ENCODE data around the gene PRKN.

Gene PRKN

DNA sequence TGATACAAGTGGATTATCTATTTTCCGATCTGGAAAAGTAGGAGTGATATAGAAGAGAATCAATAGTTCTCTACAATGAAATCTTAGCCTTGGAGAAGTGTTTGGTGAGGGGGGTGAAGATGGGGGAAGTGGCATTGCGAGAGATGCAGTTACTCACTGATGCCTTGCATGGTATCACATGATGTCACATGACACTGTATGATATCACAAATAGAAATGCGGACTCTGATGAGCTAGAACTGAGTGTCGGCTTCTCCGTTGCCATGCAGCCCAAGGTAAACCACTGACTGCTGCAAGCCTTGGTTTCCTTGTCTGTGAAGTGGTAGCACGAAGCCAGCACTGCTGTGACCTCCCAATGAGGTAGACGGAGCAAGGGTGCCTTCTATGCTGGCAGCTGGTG, 1050.4 kb downstream of the PRKN start:
- Histone ChIP-seq H3K4me1 (ENCODE audit: insufficient read depth, low read length) (no peaks in the 10 kb centered on the region), H3K9ac (ENCODE audit: low read length) (no peak overlapping the region)

DNA sequence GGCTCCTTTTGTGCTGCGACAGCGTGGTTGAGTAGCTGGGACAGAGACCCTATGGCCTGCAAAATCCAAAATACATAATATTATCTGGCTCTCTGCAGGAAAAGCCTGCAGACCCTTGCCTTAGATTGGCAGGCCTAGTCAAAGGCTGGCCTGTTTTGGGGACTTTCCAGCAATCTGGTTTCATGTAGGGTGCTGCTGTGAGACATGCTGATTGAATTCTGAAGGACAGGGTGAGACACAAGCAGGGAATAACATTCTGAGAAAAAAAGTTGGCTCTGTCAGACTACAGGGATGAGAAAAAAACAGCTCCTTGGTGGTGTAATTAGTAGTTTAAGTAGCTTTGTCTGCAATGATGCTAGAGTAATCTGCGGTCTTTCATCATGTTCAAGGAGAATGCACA, 1051.0 kb downstream of the PRKN start:
- Histone ChIP-seq H3K9me3 (ENCODE audit: low read length) (no peaks in the 10 kb centered on the region), H3K9ac (ENCODE audit: low read length) (no peak overlapping the region), H3K4me1 (ENCODE audit: insufficient read depth, low read length) (no peaks in the 10 kb centered on the region), H3K27ac (ENCODE audit: low read depth, low read length) (no peak overlapping the region), H3K27me3 (ENCODE audit: control insufficient read depth in 1 of 2, insufficient read depth in 2 of 2, low read length in 2 of 2) (no peaks in the 10 kb centered on the region), H3K4me3 (ENCODE audit: low read depth in 1 of 2, low read length in 2 of 2) (no peak overlapping the region), H3K36me3 (ENCODE audit: insufficient read depth, low read length) (no peaks in the 10 kb centered on the region)

More for the DNA sequence above, 1050.4 kb downstream of the PRKN start:
- Histone ChIP-seq H3K27ac (ENCODE audit: low read depth, low read length) (no peak overlapping the region), H3K27me3 (ENCODE audit: control insufficient read depth in 1 of 2, insufficient read depth in 2 of 2, low read length in 2 of 2) (no peaks in the 10 kb centered on the region), H3K9me3 (ENCODE audit: low read length) (no peaks in the 10 kb centered on the region), H3K4me3 (ENCODE audit: low read depth in 1 of 2, low read length in 2 of 2) (no peak overlapping the region), H3K36me3 (ENCODE audit: insufficient read depth, low read length) (no peaks in the 10 kb centered on the region)

- Histone ChIP-seq H3K4me1 (ENCODE audit: insufficient read depth, low read length) (no peaks in the 10 kb centered on the region), H3K4me3 (ENCODE audit: low read depth in 1 of 2, low read length in 2 of 2) (no peak overlapping the region), H3K9me3 (ENCODE audit: low read length) (no peaks in the 10 kb centered on the region), H3K9ac (ENCODE audit: low read length) (no peak overlapping the region), H3K36me3 (ENCODE audit: insufficient read depth, low read length) (no peaks in the 10 kb centered on the region), H3K27me3 (ENCODE audit: control insufficient read depth in 1 of 2, insufficient read depth in 2 of 2, low read length in 2 of 2) (no peaks in the 10 kb centered on the region), H3K27ac (ENCODE audit: low read depth, low read length) (no peak overlapping the region)
Measured at GRCh38 chr6:161674930-161675682, 1052.5 kb downstream of the PRKN start.

DNA sequence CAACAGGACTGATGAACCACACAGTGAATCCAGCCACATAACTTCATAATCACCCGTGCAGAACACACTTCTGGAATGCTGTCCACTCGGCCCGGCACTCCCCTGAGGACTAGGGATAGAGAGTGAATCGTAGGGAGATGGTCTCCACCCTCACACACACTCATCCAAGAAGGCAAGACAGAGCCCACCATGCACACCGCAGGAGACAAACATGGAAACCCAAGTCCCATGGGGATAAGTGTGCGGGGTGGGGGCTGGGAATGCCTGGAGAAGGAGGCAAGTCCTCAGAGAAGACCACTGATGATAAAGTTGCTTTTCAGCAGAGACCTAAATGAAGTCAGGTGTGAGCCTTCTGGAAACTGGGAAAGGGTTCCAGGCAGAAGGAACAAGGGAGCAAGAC, 1054.5 kb downstream of the PRKN start:
- H3K36me3 ChIP-seq (ENCODE audit: insufficient read depth, low read length) = no peaks in the 10 kb centered on the region
- H3K27me3 ChIP-seq (ENCODE audit: control insufficient read depth in 1 of 2, insufficient read depth in 2 of 2, low read length in 2 of 2) = no peaks in the 10 kb centered on the region
- H3K9ac ChIP-seq (ENCODE audit: low read length) = no peak overlapping the region
- H3K4me1 ChIP-seq (ENCODE audit: insufficient read depth, low read length) = no peaks in the 10 kb centered on the region
- no peak overlapping the region for H3K4me3 ChIP-seq (ENCODE audit: low read depth in 1 of 2, low read length in 2 of 2)
- no peaks in the 10 kb centered on the region for H3K9me3 ChIP-seq (ENCODE audit: low read length)
- H3K27ac ChIP-seq (ENCODE audit: low read depth, low read length) = no peak overlapping the region

GRCh38 chr6:161671117-161671516, 1056.4 kb downstream of the PRKN start:
- no peaks in the 10 kb centered on the region for H3K4me1 ChIP-seq (ENCODE audit: insufficient read depth, low read length)
- no peaks in the 10 kb centered on the region for H3K27me3 ChIP-seq (ENCODE audit: control insufficient read depth in 1 of 2, insufficient read depth in 2 of 2, low read length in 2 of 2)
- no peak overlapping the region for H3K27ac ChIP-seq (ENCODE audit: low read depth, low read length)
- no peaks in the 10 kb centered on the region for H3K9me3 ChIP-seq (ENCODE audit: low read length)
- H3K9ac ChIP-seq (ENCODE audit: low read length) = no peak overlapping the region
- H3K36me3 ChIP-seq (ENCODE audit: insufficient read depth, low read length) = no peaks in the 10 kb centered on the region
- no peak overlapping the region for H3K4me3 ChIP-seq (ENCODE audit: low read depth in 1 of 2, low read length in 2 of 2)

DNA sequence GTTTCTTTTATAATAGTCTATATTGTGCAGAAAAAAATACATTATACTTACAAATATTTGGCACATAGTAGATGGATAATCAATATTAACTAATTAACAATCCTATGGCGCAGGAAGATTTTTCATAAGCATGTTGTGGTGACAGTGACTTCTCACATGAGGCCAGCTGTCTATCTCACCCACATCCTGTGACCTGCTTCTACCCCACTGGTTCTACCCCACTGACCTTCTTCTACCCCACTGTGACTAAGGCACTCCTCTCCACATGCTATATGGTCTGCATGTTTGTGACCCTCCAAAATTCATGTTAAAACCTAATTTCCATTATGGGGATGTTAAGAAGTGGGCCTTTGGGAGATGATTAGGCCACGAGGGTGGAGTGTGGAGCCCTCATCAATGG, 1058.9 kb downstream of the PRKN start:
- H3K36me3 ChIP-seq (ENCODE audit: insufficient read depth, low read length) = no peaks in the 10 kb centered on the region

DNA sequence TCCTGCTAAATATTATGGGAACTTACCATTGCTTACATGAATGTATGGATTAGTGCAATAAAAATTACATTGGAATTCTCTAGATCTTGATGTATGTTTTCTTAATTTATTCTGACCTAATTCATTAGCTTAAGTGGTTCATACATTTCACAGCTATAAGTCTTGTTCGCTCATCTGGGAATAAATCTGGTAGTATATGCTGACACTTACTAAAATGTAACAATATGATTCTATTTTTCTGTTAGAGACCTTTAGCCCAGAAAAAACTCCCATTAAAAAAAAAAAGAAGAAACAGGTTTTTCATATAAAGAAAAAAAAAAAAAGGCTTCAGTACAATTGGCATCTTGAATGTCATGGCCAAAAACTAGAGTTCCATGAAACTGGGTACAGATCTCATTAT, 1059.6 kb downstream of the PRKN start:
- Histone ChIP-seq H3K4me1 (ENCODE audit: insufficient read depth, low read length) (no peaks in the 10 kb centered on the region), H3K27ac (ENCODE audit: low read depth, low read length) (no peak overlapping the region), H3K4me3 (ENCODE audit: low read depth in 1 of 2, low read length in 2 of 2) (no peak overlapping the region), H3K9ac (ENCODE audit: low read length) (no peak overlapping the region), H3K36me3 (ENCODE audit: insufficient read depth, low read length) (no peaks in the 10 kb centered on the region), H3K9me3 (ENCODE audit: low read length) (no peaks in the 10 kb centered on the region), H3K27me3 (ENCODE audit: control insufficient read depth in 1 of 2, insufficient read depth in 2 of 2, low read length in 2 of 2) (no peaks in the 10 kb centered on the region)

More for the DNA sequence above, 1058.9 kb downstream of the PRKN start:
- H3K9ac ChIP-seq (ENCODE audit: low read length) = no peak overlapping the region
- no peaks in the 10 kb centered on the region for H3K27me3 ChIP-seq (ENCODE audit: control insufficient read depth in 1 of 2, insufficient read depth in 2 of 2, low read length in 2 of 2)
- H3K9me3 ChIP-seq (ENCODE audit: low read length) = no peaks in the 10 kb centered on the region
- no peak overlapping the region for H3K27ac ChIP-seq (ENCODE audit: low read depth, low read length)
- H3K4me3 ChIP-seq (ENCODE audit: low read depth in 1 of 2, low read length in 2 of 2) = no peak overlapping the region
- H3K4me1 ChIP-seq (ENCODE audit: insufficient read depth, low read length) = no peaks in the 10 kb centered on the region

- Histone ChIP-seq H3K4me3 (ENCODE audit: low read depth in 1 of 2, low read length in 2 of 2) (no peak overlapping the region), H3K27ac (ENCODE audit: low read depth, low read length) (no peak overlapping the region), H3K9ac (ENCODE audit: low read length) (no peak overlapping the region), H3K9me3 (ENCODE audit: low read length) (no peaks in the 10 kb centered on the region), H3K36me3 (ENCODE audit: insufficient read depth, low read length) (no peaks in the 10 kb centered on the region), H3K4me1 (ENCODE audit: insufficient read depth, low read length) (no peaks in the 10 kb centered on the region), H3K27me3 (ENCODE audit: control insufficient read depth in 1 of 2, insufficient read depth in 2 of 2, low read length in 2 of 2) (no peaks in the 10 kb centered on the region)
Measured at GRCh38 chr6:161663682-161664081, 1063.9 kb downstream of the PRKN start.

DNA sequence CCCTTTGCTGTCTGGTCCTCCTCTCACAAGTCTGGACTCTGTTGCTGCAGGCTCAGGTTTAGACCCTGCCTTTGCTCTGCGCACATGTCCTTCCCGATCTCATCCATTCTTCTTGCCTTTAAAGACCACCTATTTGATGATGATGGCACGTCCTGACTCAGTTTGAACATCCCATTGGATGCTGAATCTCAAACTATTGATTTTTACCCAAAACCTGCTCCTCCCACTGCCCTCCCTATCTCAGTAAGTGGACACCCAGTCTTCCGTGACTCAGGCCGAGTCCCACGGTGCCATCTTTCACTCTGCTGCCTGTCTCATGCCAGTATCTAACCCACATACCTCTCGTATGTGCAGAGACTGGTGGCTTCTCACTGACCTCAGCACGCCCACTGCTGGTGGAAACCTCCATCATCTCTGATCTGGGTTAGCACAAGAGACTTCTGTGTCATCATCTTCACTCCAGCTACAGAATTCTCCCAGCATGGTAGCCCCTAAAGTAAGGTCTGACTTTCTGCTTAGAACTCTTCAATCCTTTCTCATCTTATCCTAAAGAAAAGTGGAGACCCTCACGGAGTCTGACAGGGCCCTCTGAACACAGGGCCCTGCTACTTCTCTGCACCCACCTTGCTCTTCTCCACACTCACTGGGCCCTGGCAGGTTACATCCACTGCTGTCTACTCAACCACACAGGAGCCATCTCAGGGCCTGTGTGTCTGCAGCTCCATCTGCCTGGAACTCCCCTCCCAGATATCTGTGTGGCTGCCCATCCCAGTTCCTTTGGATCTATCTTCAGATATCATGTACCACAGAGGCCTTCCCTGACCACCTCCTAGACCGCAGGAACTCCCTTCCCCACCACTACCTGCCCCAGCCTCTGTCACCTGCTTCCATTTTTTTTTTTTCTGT, 1066.6 kb downstream of the PRKN start:
- Histone ChIP-seq H3K9me3 (ENCODE audit: low read length) (no peaks in the 10 kb centered on the region), H3K4me3 (ENCODE audit: low read depth in 1 of 2, low read length in 2 of 2) (no peak overlapping the region), H3K4me1 (ENCODE audit: insufficient read depth, low read length) (no peaks in the 10 kb centered on the region), H3K36me3 (ENCODE audit: insufficient read depth, low read length) (no peaks in the 10 kb centered on the region), H3K27me3 (ENCODE audit: control insufficient read depth in 1 of 2, insufficient read depth in 2 of 2, low read length in 2 of 2) (no peaks in the 10 kb centered on the region), H3K9ac (ENCODE audit: low read length) (no peak overlapping the region), H3K27ac (ENCODE audit: low read depth, low read length) (no peak overlapping the region)

- Histone ChIP-seq H3K9ac (ENCODE audit: low read length) (no peak overlapping the region), H3K27me3 (ENCODE audit: control insufficient read depth in 1 of 2, insufficient read depth in 2 of 2, low read length in 2 of 2) (no peaks in the 10 kb centered on the region), H3K9me3 (ENCODE audit: low read length) (no peaks in the 10 kb centered on the region), H3K36me3 (ENCODE audit: insufficient read depth, low read length) (no peaks in the 10 kb centered on the region), H3K4me1 (ENCODE audit: insufficient read depth, low read length) (no peaks in the 10 kb centered on the region), H3K27ac (ENCODE audit: low read depth, low read length) (no peak overlapping the region), H3K4me3 (ENCODE audit: low read depth in 1 of 2, low read length in 2 of 2) (no peak overlapping the region)
Measured at GRCh38 chr6:161658211-161658610, 1069.4 kb downstream of the PRKN start.

GRCh38 chr6:161654209-161654608, 1073.4 kb downstream of the PRKN start:
- H3K4me3 ChIP-seq (ENCODE audit: low read depth in 1 of 2, low read length in 2 of 2) = no peak overlapping the region
- H3K9me3 ChIP-seq (ENCODE audit: low read length) = no peaks in the 10 kb centered on the region
- H3K36me3 ChIP-seq (ENCODE audit: insufficient read depth, low read length) = no peaks in the 10 kb centered on the region
- no peak overlapping the region for H3K27ac ChIP-seq (ENCODE audit: low read depth, low read length)
- H3K27me3 ChIP-seq (ENCODE audit: control insufficient read depth in 1 of 2, insufficient read depth in 2 of 2, low read length in 2 of 2) = no peaks in the 10 kb centered on the region
- no peak overlapping the region for H3K9ac ChIP-seq (ENCODE audit: low read length)
- H3K4me1 ChIP-seq (ENCODE audit: insufficient read depth, low read length) = no peaks in the 10 kb centered on the region
